ENCODE data around the gene NAA10. TPM values are rescaled to one million over a fixed set of nuclear protein-coding genes. Genes with fewer than 3 reads are reported as not detected.
A peak's percentile ranks its signal among the peaks of the same experiment; 100 is the strongest.

Gene NAA10
- total RNA-seq, 1 experiment from 2014 or later, result 107 TPM

- CTCF ChIA-PET, result interaction anchor here (6.9 kb wide), 1 partner anchor 18 kb away, joined by 116 read pairs; the partner anchor contains the start of gene RENBP
- H3K4me3 Mint-ChIP-seq, result no peak overlapping the region
- H3K9me3 Mint-ChIP-seq, result no peaks in the 10 kb centered on the region
- peaks cover 6% of the 10 kb centered on the region for H3K36me3 Mint-ChIP-seq
- H3K27ac Mint-ChIP-seq, result no peak overlapping the region
- H3K4me1 Mint-ChIP-seq, result peaks cover 21% of the 10 kb centered on the region
- DNase-seq (ENCODE audit: low spot score), result no peak
- no peaks in the 10 kb centered on the region for H3K27me3 Mint-ChIP-seq (ENCODE audit: low read depth)
- no peak for ATAC-seq
- POLR2A ChIA-PET, result no interaction called here
- TF ChIP-seq GRHL2 (CRISPR knock-in tag; IDR thresholded peaks at IDR 0.05; ENCODE audit: insufficient replicate concordance, severe bottlenecking) (no peak), CTCF (IDR thresholded peaks at IDR 0.05) (no peak), ETV6 (CRISPR knock-in tag; IDR thresholded peaks at IDR 0.05) (no peak)
- TF ChIP-seq, protein P1, sequence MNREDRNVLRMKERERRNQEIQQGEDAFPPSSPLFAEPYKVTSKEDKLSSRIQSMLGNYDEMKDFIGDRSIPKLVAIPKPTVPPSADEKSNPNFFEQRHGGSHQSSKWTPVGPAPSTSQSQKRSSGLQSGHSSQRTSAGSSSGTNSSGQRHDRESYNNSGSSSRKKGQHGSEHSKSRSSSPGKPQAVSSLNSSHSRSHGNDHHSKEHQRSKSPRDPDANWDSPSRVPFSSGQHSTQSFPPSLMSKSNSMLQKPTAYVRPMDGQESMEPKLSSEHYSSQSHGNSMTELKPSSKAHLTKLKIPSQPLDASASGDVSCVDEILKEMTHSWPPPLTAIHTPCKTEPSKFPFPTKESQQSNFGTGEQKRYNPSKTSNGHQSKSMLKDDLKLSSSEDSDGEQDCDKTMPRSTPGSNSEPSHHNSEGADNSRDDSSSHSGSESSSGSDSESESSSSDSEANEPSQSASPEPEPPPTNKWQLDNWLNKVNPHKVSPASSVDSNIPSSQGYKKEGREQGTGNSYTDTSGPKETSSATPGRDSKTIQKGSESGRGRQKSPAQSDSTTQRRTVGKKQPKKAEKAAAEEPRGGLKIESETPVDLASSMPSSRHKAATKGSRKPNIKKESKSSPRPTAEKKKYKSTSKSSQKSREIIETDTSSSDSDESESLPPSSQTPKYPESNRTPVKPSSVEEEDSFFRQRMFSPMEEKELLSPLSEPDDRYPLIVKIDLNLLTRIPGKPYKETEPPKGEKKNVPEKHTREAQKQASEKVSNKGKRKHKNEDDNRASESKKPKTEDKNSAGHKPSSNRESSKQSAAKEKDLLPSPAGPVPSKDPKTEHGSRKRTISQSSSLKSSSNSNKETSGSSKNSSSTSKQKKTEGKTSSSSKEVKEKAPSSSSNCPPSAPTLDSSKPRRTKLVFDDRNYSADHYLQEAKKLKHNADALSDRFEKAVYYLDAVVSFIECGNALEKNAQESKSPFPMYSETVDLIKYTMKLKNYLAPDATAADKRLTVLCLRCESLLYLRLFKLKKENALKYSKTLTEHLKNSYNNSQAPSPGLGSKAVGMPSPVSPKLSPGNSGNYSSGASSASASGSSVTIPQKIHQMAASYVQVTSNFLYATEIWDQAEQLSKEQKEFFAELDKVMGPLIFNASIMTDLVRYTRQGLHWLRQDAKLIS (CRISPR knock-in tag; IDR thresholded peaks at IDR 0.05; ENCODE audit: borderline replicate concordance), result no peak
Measured at GRCh38 chrX:153929576-153929975, 5.3 kb downstream of the NAA10 start.

GRCh38 chrX:153928846-153929245 lies 6.0 kb downstream of the NAA10 start:
- Mint-ChIP-seq H3K9me3 (no peaks in the 10 kb centered on the region), H3K4me3 (peak overlapping the region; percentile 34), H3K27ac (peak overlapping the region; percentile 84)

More at GRCh38 chrX:153928846-153929245, 6.0 kb downstream of the NAA10 start:
- Mint-ChIP-seq H3K4me1 (peaks cover 21% of the 10 kb centered on the region), H3K36me3 (peaks cover 6% of the 10 kb centered on the region), H3K27me3 (ENCODE audit: low read depth) (no peaks in the 10 kb centered on the region)
- no peak for TF ChIP-seq ZNF671 (CRISPR knock-in tag; IDR thresholded peaks at IDR 0.05)
- no peak for TF ChIP-seq NR1H2 (CRISPR knock-in tag; IDR thresholded peaks at IDR 0.05)
- TF ChIP-seq CREM (CRISPR knock-in tag; IDR thresholded peaks at IDR 0.05), result no peak
- TF ChIP-seq, protein P2, sequence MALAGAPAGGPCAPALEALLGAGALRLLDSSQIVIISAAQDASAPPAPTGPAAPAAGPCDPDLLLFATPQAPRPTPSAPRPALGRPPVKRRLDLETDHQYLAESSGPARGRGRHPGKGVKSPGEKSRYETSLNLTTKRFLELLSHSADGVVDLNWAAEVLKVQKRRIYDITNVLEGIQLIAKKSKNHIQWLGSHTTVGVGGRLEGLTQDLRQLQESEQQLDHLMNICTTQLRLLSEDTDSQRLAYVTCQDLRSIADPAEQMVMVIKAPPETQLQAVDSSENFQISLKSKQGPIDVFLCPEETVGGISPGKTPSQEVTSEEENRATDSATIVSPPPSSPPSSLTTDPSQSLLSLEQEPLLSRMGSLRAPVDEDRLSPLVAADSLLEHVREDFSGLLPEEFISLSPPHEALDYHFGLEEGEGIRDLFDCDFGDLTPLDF (CRISPR knock-in tag; IDR thresholded peaks at IDR 0.05), result no peak
- TF ChIP-seq ATF1 (CRISPR knock-in tag; IDR thresholded peaks at IDR 0.05), result no peak
- TF ChIP-seq PRRX2 (CRISPR knock-in tag; IDR thresholded peaks at IDR 0.05), result no peak
- no peak for TF ChIP-seq JUN (CRISPR knock-in tag; IDR thresholded peaks at IDR 0.05)
- no peak for TF ChIP-seq ZNF263 (CRISPR knock-in tag; IDR thresholded peaks at IDR 0.05; ENCODE audit: low read depth)
- no peak for TF ChIP-seq GABPB1 (CRISPR knock-in tag; IDR thresholded peaks at IDR 0.05)
- no peak for TF ChIP-seq TEAD1 (CRISPR knock-in tag; IDR thresholded peaks at IDR 0.05)
- no peak for TF ChIP-seq ATF6 (CRISPR knock-in tag; IDR thresholded peaks at IDR 0.05)
- TF ChIP-seq TP53 (CRISPR knock-in tag; IDR thresholded peaks at IDR 0.05), result no peak
- TF ChIP-seq CTCF (IDR thresholded peaks at IDR 0.05), result no peak
- no peak for TF ChIP-seq SP1 (CRISPR knock-in tag; conservative IDR thresholded peaks at IDR 0.05)
- no peak for TF ChIP-seq EMX1 (CRISPR knock-in tag; IDR thresholded peaks at IDR 0.05)
- no peak for TF ChIP-seq ZNF121 (CRISPR knock-in tag; IDR thresholded peaks at IDR 0.05)
- POLR2A ChIA-PET, result interaction anchor here (0.6 to 2.0 kb wide), 10 partner anchors 13 to 442 kb away, joined by 3 to 8 read pairs (median 4); partner anchors contain the start of genes HCFC1, L1CAM and RENBP
- no peak for ATAC-seq
- DNase-seq (ENCODE audit: low spot score), result no peak
- CTCF ChIA-PET, result interaction anchor here (0.6 to 6.9 kb wide), 9 partner anchors 11 to 310 kb away, joined by 3 to 116 read pairs (median 5); partner anchors contain the start of gene RENBP
